Inflammatory macrophage treated with lipopolysaccharide for 1 hour (primary cell): ENCODE results near the gene ATP6V0C.

ENCODE experiments used
- DNase-seq, 2 donors: peaks; one replicate each; pipeline ENCODE4 v3.0.0-alpha.2; 2020 to 2022

Gene ATP6V0C

DNA sequence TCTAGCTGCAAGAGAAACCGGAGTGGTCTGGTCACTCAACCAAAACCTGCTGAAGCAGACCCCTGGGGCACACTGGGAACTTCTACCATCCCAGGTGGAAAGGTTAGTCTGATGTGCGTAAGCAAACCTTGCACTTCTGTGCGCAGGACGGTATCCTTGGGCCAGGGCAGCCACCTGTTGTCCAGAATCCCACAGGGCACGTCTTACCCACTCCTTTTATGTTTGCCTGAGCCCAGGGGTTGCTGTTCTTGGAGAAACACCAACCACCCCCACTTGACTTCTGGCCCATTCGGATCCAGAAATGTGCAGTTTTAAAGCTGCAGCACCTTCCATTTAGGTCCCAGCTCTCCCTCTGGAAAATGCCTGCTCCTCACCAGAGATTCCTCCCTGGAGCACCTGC lies 20.1 kb upstream of the ATP6V0C start:
- DNase-seq = no peak

DNA sequence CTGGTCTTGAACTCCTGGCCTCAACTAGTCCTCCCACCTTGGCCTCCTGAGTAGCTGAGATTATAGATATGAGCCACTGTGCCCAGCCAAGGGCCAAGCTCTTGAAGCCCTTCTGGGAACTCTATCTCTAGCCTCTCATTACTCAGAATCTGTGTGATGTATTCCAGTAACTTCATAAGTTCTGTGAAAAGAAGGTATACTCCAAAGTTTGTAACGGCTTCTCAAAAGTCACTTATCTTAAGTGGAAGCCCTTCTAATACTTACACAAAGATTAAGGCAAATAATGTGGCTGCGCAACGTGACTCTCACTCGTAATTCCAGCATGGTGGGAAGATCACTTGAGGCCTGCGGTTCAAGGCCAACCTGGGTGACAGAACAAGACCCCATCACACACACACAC lies 19.1 kb upstream of the ATP6V0C start:
- no peak for DNase-seq

DNA sequence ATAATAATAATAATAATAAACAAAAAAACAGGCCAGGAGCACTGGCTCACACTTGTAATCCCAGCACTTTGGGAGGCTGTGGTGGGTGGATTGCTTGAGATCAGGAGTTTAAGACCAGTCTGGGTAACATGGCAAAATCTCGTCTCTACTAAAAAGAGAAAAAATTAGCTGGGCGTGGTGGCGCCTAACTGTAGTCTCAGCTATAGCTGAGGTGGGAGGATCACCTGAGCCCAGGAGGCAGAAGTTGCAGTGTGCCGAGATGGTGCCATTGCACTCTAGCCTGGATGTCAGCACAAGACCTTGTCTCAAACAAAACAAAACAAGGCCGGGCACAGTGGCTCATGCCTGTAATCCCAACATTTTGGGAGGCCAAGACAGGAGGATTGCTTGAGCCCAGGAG lies 18.7 kb upstream of the ATP6V0C start:
- DNase-seq = no peak

DNA sequence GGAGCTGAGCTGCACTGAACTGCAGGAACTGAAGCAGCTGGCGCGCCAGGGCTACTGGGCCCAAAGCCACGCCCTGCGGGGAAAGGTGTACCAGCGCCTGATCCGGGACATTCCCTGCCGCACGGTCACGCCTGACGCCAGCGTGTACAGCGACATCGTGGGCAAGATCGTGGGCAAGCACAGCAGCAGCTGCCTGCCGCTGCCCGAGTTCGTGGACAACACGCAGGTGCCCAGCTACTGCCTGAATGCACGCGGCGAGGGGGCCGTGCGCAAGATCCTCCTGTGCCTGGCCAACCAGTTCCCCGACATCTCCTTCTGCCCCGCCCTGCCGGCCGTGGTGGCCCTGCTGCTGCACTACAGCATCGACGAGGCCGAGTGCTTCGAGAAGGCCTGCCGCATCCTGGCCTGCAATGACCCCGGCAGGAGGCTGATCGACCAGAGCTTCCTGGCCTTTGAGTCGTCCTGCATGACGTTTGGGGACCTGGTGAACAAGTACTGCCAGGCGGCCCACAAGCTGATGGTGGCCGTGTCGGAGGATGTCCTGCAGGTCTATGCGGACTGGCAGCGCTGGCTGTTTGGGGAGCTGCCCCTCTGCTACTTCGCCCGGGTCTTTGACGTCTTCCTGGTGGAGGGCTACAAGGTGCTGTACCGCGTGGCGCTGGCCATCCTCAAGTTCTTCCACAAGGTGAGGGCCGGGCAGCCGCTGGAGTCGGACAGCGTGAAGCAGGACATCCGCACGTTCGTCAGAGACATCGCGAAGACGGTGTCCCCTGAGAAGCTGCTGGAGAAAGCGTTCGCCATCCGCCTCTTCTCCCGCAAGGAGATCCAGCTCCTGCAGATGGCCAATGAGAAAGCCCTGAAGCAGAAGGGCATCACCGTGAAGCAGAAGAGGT lies 17.3 kb upstream of the ATP6V0C start:
- no peak for DNase-seq

DNA sequence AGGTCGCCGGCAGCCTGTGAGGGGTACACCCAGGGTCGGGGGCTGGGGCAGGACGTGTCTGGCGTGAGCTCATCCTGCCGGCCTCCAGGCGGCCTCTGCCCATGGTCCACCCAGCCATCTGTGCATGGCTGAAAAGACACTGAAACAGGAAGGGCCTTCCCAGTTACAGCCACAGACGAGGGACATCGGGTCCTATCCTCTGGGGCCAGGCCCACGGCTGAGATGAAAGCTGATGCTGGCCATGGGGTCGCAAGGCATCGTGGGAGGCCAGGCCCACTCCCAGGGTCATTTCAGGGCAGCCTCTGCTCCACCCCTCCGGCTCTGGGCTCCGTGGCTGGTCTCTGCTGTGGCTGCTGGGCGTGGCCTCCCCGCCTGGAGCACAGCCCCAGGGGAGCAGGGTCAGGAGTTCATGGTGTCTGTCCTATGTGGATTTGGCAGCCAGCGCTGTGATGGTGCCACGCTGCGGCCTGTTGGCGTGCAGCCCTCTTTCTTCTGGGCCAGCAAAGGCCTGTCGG lies 16.6 kb upstream of the ATP6V0C start:
- DNase-seq = no peak

DNA sequence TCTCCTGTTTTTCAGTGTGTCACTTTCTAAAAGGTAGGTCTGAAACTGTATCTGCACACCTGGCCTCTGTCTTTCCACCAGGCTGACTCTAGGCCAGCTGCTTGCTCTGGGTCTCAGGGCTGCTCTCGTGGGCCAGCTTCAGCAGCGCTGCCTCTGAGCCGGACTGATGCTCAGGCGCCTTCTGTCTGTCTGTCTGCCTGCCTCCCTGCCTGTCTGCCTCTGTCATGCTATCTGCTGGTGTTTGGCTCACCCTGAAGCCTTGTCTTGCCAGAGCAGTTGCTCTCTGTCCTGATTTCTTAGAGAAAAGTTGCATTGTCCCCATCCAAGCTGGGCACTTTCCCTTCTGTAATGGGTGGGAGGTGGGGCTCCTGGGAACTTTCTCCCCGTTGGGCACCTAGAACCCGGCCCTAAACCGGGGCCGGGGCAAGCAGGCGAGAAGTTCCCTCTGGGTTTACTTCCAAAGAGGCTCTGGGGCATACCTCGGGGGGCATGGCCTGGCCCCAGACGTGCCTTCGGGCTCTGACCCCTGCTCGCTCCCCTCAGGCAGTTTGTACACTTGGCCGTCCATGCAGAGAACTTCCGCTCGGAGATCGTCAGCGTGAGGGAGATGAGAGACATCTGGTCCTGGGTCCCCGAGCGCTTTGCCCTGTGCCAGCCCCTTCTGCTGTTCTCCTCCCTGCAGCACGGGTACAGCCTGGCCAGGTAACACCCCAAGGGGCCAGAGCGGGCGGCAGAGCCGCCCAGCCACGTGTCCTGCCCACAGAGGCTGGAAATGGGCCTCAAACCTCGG lies 15.9 kb upstream of the ATP6V0C start:
- no peak for DNase-seq

DNA sequence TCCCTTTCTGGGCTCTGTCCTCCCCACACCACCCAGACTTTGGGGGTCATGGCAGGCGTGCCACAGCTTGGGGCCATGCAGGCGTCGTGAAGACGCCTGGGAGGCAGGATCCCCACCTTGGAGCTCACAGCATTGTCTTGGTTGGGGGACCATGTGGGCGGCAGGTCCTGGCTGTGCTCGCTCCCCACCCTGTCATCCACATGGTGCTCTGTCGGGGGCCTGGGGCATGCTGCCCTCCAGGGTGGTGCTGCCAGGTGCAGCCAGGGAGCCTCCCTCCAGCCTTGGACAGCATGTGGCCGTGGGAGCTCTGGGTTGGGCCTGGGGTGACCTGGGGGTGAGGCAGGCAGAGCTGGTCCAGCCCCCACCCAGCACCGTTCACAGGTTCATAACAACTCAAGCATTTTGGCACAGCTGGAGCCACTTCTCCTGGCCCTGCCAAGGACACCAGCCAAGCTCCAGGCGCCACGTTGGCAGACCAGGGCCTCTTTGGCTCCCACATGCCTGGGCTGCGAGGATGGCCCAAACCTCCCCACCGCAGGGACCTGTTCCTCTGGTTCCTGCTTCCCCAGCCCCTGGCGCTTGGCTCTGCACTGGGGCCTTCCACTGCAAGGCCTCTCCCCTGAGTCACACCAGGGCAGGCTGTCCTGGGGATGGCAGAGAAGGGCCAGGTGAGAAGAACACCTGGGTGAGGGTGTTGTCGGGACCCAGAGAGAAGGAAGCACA lies 15.1 kb upstream of the ATP6V0C start:
- DNase-seq = no peak

DNA sequence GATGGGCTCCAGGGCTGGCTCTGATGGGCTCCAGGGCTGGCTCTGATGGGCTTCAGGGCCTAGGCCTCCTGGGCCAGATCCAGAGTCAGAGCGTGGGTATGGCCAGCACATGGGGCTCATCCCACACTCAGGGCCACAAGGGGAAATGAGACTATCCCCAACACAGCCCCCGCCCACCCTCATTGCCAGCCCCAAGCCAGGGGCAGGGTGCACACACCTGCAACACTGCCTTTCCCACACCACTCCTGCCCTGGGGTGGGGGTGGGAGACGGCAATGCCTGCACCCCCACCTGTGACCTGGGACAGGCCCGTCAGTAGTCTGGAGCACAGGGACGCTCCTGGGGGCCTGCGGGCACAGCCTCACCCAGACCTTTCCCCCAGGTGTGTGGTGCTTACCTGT lies 14.3 kb upstream of the ATP6V0C start:
- DNase-seq = no peak

DNA sequence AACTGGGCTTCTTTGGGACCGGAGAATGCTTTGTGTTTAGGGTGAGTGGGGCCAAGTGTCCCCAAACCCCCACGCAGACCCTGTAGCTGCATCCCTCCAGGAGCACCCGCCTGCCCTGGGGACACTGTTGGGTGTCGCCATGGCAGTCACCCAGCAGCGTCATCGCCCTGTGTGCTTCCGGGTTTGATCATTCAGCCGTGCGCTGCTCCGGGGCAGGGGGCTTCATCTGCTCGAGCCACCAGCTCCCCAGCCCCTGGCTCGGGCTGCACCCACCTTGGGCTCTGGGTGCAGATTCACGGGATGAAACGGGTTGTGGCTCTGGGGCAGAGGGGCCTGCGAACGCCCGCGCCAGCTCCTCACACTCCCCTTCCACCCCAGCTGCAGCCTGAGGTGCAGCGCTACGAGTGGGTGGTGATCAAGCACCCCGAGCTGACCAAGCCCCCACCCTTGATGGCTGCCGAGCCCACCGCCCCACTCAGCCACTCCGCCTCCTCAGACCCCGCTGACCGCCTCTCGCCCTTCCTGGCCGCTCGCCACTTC lies 13.8 kb upstream of the ATP6V0C start:
- no peak for DNase-seq

DNA sequence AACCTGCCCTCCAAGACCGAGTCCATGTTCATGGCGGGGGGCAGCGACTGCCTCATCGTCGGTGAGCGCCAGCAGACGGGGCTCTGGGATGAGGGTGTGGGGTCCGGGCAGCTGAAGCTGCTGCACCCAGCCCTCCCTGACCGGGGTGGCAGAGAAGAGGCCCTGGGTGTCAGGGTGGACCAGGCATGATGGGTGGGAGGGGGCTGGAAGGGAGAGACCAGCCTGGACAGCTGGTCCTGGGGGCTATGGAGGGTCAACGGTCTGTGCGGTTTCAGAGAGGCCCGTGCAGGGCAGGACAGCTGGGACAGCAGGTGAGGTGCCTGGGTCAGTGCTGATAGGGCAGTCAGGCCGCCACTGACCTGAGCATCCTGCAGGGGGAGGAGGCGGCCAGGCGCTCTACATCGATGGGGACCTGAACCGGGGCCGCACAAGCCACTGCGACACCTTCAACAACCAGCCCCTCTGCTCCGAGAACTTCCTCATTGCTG lies 13.3 kb upstream of the ATP6V0C start:
- no peak for DNase-seq

DNA sequence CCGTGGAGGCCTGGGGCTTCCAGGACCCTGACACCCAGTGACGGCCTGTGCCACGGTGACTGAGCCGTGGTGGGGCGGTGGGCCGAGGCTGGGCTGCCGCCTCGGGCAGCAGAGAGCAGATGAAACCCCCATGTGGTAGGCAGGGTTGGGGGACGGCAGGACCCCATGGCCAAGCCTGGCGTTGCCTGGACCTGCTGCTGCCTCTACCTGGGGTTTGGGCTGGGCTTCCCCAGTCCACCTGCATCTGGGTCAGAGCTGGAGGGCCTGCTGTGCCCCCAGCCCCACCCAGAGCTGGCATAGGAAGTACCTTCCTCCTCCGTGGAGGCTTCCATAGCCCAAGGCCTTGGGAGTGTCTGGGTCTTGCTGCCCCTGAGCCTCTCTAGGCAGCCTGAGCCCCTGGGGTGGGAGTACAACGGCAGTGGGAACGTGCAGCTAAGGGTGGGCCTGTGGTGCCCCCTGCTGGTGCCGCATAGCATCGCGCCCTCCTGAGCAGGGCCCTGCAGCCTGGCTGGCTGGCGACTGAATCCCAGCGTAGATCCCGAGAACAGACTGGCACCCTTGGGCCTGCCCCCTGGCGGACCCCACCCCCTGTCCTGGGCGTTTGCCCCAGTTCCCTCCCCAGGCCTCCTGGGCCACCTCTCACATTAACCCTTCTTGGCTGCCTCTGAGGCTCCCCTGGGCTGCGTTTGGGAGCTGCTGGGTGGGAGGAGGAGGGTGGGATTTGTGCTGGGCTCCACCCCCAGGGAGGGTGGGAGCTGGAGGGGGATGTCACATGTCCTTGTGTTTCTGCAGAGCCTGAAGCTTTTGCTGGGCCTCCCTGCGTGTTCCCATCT lies 12.6 kb upstream of the ATP6V0C start:
- peak; percentile 66 to 92 for DNase-seq

DNA sequence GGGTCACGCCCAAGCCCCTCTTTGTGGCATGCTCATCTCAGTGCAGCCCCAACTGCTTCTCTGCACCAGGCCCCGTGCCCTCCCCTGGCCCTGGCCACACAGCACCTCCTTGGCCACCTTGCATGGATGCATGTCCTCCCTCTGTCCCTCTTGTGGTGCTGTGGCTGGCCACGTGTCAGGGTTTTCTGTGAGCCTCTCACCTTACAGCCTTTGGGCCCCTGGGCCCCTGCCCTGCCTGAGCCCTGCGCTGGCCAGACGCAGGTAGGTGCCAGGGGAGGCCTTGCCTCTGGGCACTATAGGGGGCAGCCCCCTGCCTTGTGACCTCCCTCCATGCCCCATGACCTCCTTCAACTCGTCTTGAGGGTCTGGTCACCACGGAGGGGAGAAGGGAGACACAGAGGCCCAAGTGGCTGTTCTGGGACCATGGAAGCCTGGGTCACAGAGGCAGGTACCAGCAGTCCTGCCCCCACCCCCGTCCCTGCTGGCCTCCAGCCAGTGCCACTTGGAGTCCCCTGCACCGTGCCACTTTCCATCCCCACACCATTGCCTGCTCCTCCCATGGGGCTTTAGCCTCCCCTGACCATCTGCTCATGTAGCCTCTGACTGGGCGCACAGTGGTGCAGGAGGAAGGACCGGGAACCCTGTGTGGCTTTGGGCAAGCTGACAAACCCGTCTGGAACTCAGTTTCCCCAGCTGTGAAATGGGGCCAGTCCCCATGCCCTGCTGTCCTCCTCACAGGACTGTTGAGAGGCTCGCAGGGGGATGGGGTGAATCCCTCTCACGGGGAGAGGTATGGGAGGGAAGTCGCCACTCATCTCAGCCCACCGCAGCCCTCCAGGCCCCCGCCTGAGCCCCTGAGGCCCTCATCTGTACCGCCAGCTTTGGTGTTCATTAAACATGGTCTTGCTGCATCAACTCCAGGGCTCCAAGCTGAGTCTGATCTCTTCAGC lies 11.5 kb upstream of the ATP6V0C start:
- no peak for DNase-seq

DNA sequence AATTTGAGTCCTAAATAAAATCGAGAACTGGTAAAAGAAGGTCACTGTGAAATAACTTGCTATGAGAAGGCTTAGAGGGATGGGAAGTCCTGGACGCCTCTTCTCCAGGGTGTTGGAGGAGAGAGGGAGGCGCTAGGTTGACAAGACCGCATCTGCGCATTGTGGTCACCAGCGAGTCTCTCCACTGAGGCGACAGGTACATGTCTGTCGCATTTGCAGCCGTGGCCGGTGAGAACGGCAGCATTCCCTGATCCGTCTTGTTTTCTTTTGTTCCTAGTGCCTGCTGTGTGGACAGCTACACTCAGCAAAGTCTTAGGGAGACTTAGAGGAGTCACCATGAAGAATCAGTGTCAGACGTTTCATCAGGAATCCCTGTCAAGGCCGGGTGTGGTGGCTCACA lies 8.1 kb upstream of the ATP6V0C start:
- no peak for DNase-seq

DNA sequence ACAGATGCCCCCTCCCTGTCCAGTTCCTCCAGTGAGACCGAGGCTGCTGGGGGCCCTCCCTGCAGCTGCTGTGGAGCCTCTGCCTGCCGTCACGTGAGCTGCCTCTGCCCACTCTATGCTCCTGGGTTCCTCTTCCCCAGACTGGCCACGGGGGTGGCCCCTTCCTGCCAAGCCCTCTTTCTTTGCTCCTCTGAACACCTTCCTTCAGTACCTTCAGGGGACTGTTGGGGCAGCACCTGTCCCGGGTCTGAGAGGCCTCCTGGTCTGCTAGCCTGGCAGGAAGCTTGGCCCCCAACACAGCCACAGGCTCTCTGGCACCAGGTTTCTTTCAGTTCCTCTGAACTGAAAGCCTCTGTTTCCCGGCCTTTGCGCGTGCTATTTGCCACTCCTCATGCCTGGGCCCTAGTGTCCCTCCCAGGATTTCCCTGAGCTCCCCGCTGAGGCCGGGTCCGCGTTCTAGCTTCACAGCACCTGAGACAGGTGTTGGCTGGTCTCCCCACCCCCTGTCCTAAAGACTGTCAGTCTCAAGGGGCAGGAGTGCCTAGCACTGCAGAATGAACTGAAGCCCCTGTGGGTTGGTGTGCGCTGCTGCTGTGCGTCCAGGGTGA lies 6.6 kb upstream of the ATP6V0C start:
- DNase-seq = peak; percentile 61 to 63

DNA sequence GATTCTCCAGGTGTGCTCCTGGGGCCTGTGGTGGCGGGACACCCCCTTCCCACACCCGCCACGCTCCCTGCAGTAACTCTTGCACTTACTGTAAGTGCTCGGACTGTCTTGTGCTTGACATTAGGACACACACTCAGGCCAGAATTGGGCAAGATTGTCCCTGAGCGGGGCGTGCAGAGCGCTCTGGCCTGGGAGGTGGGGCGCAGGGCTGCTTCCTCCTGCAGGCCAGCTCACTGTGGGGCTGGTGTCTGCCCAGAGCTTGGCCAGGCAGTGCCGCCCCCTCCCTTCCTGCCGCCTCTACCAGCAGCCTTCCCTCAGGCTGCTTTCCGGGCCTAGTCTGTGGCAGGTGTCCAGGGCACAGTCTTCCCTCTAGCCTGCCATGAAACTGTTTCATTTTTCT lies 6.1 kb upstream of the ATP6V0C start:
- DNase-seq = peak; percentile 75 to 77

DNA sequence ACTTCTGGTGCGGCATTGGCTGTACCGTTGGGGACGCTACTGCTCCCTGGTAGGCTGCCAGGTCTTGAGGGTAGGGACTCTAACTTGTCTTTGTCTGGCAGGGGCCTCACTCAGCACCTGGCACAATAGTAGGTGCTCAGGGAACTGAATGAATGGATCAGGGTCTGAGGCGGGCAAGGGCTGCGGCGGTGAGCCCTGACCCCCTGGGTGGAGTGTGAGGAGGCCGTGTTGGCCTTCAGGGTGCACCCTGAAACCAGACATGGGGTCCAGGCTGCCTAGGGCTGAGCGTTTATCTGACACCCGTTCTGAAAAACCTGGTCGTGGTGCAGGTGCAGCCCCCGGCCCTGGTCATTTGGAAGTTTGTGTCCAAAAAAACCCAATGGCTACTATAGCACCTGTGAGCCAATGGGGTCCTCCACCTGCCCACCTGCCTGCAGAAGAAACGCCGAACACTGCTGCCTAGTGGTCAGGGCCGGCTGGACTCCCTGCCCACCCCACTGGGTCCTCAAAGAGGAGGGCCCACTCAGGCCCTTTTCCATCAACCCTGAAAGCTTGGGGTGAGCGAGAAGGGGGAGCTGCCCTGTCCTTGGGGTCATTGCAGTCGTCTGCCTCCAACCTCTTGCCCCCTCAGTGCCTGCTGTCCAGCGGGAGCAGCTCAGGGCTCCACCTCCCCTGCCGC lies 4.9 kb upstream of the ATP6V0C start:
- DNase-seq = no peak

DNA sequence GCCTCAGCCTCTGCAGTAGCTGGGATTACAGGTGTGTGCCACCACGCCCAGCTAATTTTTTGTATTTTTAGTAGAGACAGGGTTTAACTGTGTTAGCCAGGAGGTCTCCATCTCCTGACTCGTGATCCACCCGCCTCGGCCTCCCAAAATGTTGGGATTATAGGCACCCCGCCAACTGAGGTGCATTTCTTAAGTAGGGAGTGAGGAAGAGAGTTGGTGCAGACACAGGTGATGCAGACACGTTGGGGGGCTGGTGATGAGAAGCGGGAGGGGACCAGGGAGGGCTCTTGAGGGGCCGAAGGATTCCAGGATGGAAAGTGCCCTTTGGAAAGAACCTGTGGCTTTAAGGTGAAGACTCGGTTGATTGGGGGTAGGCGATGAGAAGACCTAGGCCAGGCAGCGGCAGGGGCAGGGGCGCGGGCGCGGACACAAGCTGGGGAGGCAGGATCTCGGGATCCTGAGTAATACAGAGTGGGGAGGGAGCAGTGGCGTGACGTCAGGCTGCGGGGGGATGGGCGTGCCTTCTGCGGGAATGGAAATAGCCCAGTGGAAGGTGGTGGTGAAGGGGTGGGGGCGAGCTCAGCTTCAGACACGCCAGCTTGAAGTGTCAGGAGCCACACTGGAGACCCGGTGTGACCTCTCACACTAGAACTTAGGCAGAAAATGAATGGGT lies 2.5 kb upstream of the ATP6V0C start:
- DNase-seq = peak in 1 of 2 donors; percentile 34

DNA sequence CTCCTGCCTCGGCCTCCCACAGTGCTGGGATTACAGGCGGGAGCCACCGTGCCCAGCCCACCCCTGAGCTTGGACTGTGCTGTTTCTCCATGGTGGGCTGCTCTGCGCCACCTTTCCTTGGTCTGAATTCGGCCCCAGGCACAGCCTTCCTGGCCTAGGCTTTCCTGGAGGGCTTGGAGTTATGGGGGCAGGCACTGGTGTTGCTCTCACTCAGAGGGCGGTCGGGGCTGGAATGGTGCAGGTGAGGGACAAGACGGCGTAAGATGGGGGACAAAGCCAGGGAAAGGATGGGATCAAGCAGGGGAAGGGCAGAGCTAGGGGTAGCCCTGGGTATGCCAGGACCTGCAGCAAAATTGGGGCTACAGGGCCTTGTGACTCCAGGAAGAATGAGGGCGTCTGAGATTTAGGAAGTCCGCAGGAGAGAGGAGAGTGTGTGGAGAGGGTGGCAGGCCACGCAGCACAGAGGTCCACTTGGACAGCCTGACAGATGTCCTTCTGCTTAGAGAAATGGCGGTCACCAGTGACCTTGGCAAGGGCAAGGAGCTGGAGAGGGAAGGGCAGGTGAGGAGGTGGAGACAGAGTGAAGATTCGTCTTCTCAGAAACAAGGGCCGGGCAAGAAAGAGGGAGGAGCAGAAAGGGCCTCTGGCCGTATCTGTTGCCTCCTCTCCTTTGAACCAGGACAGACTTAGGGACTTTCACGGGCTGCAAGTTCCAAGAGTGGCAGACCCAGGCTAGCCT lies 1.6 kb upstream of the ATP6V0C start:
- no peak for DNase-seq
